ENCODE data around the gene LTO1. TPM values are rescaled to one million over a fixed set of nuclear protein-coding genes. Genes with fewer than 3 reads are reported as not detected.
A peak's percentile ranks its signal among the peaks of the same experiment; 100 is the strongest.

LTO1 gene
- total and polyA plus RNA-seq, 10 donors = 17.5 to 41.4 (median 31.0) TPM

GRCh38 chr11:69653406-69653960 is 21.7 kb downstream of the LTO1 start:
- TF ChIP-seq POLR2AphosphoS5 (IDR thresholded peaks at IDR 0.05) (no peak), CTCF (IDR thresholded peaks at IDR 0.05 in 8 of 11, conservative IDR thresholded peaks at IDR 0.05 in 3 of 11) (no peak), POLR2A (IDR thresholded peaks at IDR 0.05) (no peak)
- H3K4me3 ChIP-seq = no peak overlapping the region
- H3K27ac ChIP-seq = no peak overlapping the region
- DNase-seq = peak; percentile 44
- intact Hi-C loops (cut with DNase I; ENCODE audit: low total_unique reads) = no loop called here
- peaks cover 0 to 26% (median 10%) of the 10 kb centered on the region in 6 donors for H3K4me1 ChIP-seq
- no peaks in the 10 kb centered on the region for H3K27me3 ChIP-seq (replicated peaks in 1 of 7)
- WGBS, 5 donors = 92 to 96% (median 95%) methylated on average over 23 of the region's 23 CpGs
- H3K36me3 ChIP-seq = peaks cover 0 to 61% (median 38%) of the 10 kb centered on the region in 6 donors
- no peaks in the 10 kb centered on the region for H3K9me3 ChIP-seq

- Histone ChIP-seq H3K4me1 (peaks cover 0 to 26% (median 10%) of the 10 kb centered on the region in 6 donors), H3K27ac (no peak overlapping the region), H3K27me3 (replicated peaks in 1 of 7) (no peaks in the 10 kb centered on the region), H3K9me3 (no peaks in the 10 kb centered on the region), H3K4me3 (no peak overlapping the region), H3K36me3 (peaks cover 0 to 66% (median 40%) of the 10 kb centered on the region in 6 donors)
- peak; percentile 59 for DNase-seq
- WGBS, 5 donors = 68 to 78% (median 72%) methylated on average over 11 of the region's 11 CpGs
- intact Hi-C loops (cut with DNase I; ENCODE audit: low total_unique reads) = no loop called here
- no peak for TF ChIP-seq CTCF (IDR thresholded peaks at IDR 0.05 in 8 of 11, conservative IDR thresholded peaks at IDR 0.05 in 3 of 11)
Measured at GRCh38 chr11:69652999-69653398, 22.2 kb downstream of the LTO1 start.

GRCh38 chr11:69651834-69652620 is 23.1 kb downstream of the LTO1 start:
- TF ChIP-seq POLR2AphosphoS5 (IDR thresholded peaks at IDR 0.05) = no peak
- TF ChIP-seq CTCF (IDR thresholded peaks at IDR 0.05 in 8 of 11, conservative IDR thresholded peaks at IDR 0.05 in 3 of 11) = no peak
- TF ChIP-seq POLR2A (IDR thresholded peaks at IDR 0.05) = no peak
- H3K27ac ChIP-seq = no peak overlapping the region
- no peaks in the 10 kb centered on the region for H3K9me3 ChIP-seq
- H3K4me1 ChIP-seq = peaks cover 5 to 27% (median 13%) of the 10 kb centered on the region in 6 donors
- WGBS, 5 donors = 88 to 90% (median 89%) methylated on average over 15 of the region's 15 CpGs
- H3K36me3 ChIP-seq = peaks cover 0 to 76% (median 41%) of the 10 kb centered on the region in 6 donors
- no peaks in the 10 kb centered on the region for H3K27me3 ChIP-seq (replicated peaks in 1 of 7)
- intact Hi-C loops (cut with DNase I; ENCODE audit: low total_unique reads) = no loop called here
- no peak overlapping the region for H3K4me3 ChIP-seq
- DNase-seq = peak; percentile 47

GRCh38 chr11:69650832-69651344 is 24.3 kb downstream of the LTO1 start:
- Histone ChIP-seq H3K27ac (no peak overlapping the region), H3K4me1 (peaks cover 5 to 39% (median 13%) of the 10 kb centered on the region in 6 donors), H3K9me3 (no peaks in the 10 kb centered on the region), H3K27me3 (replicated peaks in 1 of 7) (no peaks in the 10 kb centered on the region), H3K36me3 (peaks cover 0 to 86% (median 41%) of the 10 kb centered on the region in 6 donors), H3K4me3 (no peak overlapping the region)
- 82 to 90% (median 87%) methylated on average over 20 to 23 of the region's 23 CpGs for WGBS, 5 donors
- intact Hi-C loops (cut with DNase I; ENCODE audit: low total_unique reads) = no loop called here
- TF ChIP-seq CTCF (IDR thresholded peaks at IDR 0.05 in 8 of 11, conservative IDR thresholded peaks at IDR 0.05 in 3 of 11) (no peak), POLR2AphosphoS5 (IDR thresholded peaks at IDR 0.05) (no peak), POLR2A (IDR thresholded peaks at IDR 0.05) (no peak)
- peak; percentile 54 for DNase-seq

All from spleen (tissue), 11 donors.